ENCODE data around the gene KLHL24. TPM values are rescaled to one million over a fixed set of nuclear protein-coding genes. Genes with fewer than 3 reads are reported as not detected.
"Not testable (repeated sequence)": the region's sequence is repeated elsewhere in the genome, so short reads cannot be mapped to it uniquely, and the experiment has no call there.

Gene KLHL24
- total RNA-seq, 2 donors from 2014 or later = 135 to 210 TPM

- Histone ChIP-seq H3K4me1 (peaks cover 0 to 43% of the 10 kb centered on the region in 2 donors), H3K9me3 (no peaks in the 10 kb centered on the region), H3K4me3 (peak overlapping the region; percentile 1 to 100), H3K27ac (peak overlapping the region; percentile 99 to 100), H3K36me3 (no peaks in the 10 kb centered on the region), H3K27me3 (no peaks in the 10 kb centered on the region)
- DNase-seq (ENCODE audit: low spot score) = no peak
- TF ChIP-seq CTCF (IDR thresholded peaks at IDR 0.05) = no peak
Measured at GRCh38 chr3:183638101-183638852, 2.9 kb downstream of the KLHL24 start.

- H3K36me3 ChIP-seq = peaks cover 13% of the 10 kb centered on the region
- peak overlapping the region in 1 of 2 donors; percentile 99 for H3K27ac ChIP-seq
- not testable (repeated sequence) for H3K4me3 ChIP-seq; H3K27me3 ChIP-seq; DNase-seq (ENCODE audit: low spot score); H3K9me3 ChIP-seq
- peaks cover 0 to 43% of the 10 kb centered on the region in 2 donors for H3K4me1 ChIP-seq
Measured at GRCh38 chr3:183640635-183641034, 5.2 kb downstream of the KLHL24 start.

GRCh38 chr3:183641882-183642281 is 6.5 kb downstream of the KLHL24 start:
- no peaks in the 10 kb centered on the region for H3K9me3 ChIP-seq
- H3K27ac ChIP-seq = peak overlapping the region; percentile 46 to 99
- H3K27me3 ChIP-seq = no peaks in the 10 kb centered on the region
- peaks cover 22% of the 10 kb centered on the region for H3K36me3 ChIP-seq
- H3K4me3 ChIP-seq = no peak overlapping the region
- TF ChIP-seq CTCF (IDR thresholded peaks at IDR 0.05) = no peak
- no peak for DNase-seq (ENCODE audit: low spot score)
- H3K4me1 ChIP-seq = peaks cover 0 to 45% of the 10 kb centered on the region in 2 donors

- Histone ChIP-seq H3K36me3 (peaks cover 40% of the 10 kb centered on the region), H3K4me1 (peaks cover 0 to 21% of the 10 kb centered on the region in 2 donors), H3K4me3 (no peak overlapping the region), H3K9me3 (no peaks in the 10 kb centered on the region), H3K27me3 (no peaks in the 10 kb centered on the region), H3K27ac (peak overlapping the region in 1 of 2 donors; percentile 18)
- TF ChIP-seq CTCF (IDR thresholded peaks at IDR 0.05) = no peak
- no peak for DNase-seq (ENCODE audit: low spot score)
Measured at GRCh38 chr3:183644244-183644643, 8.8 kb downstream of the KLHL24 start.

- DNase-seq (ENCODE audit: low spot score) = no peak
- no peak overlapping the region for H3K27ac ChIP-seq
- H3K27me3 ChIP-seq = no peaks in the 10 kb centered on the region
- H3K4me3 ChIP-seq = no peak overlapping the region
- peaks cover 0 to 20% of the 10 kb centered on the region in 2 donors for H3K4me1 ChIP-seq
- peaks cover 42% of the 10 kb centered on the region for H3K36me3 ChIP-seq
- H3K9me3 ChIP-seq = no peaks in the 10 kb centered on the region
- TF ChIP-seq CTCF (IDR thresholded peaks at IDR 0.05) = no peak
Measured at GRCh38 chr3:183645254-183645653, 9.8 kb downstream of the KLHL24 start.

GRCh38 chr3:183650554-183650953 is 15.1 kb downstream of the KLHL24 start:
- peaks cover 9 to 37% of the 10 kb centered on the region in 2 donors for H3K9me3 ChIP-seq

More at GRCh38 chr3:183650554-183650953, 15.1 kb downstream of the KLHL24 start:
- H3K36me3 ChIP-seq = peaks cover 74% of the 10 kb centered on the region
- H3K4me1 ChIP-seq = peaks cover 0 to 4% of the 10 kb centered on the region in 2 donors
- no peak for TF ChIP-seq CTCF (IDR thresholded peaks at IDR 0.05)
- no peak overlapping the region for H3K4me3 ChIP-seq
- H3K27ac ChIP-seq = no peak overlapping the region
- no peaks in the 10 kb centered on the region for H3K27me3 ChIP-seq
- DNase-seq (ENCODE audit: low spot score) = no peak
